Breast epithelium (tissue), 4 donors: ENCODE measurements around the gene SLC6A7. TPM values are rescaled to one million over a fixed set of nuclear protein-coding genes. Genes with fewer than 3 reads are reported as not detected.

Experiments
- DNase-seq, 2 donors: peaks; one replicate each; pipeline ENCODE4 v3.0.0-alpha.2; 2019; ENCODE audit warnings: low spot score in 2 of 2
- H3K27ac ChIP-seq, 2 donors: fragments of 200-600 bp; sonication (generic) in 1 of 2; one replicate each; pipeline ENCODE4 v1.5.1; 2016 to 2019; ENCODE audit warnings: mild to moderate bottlenecking in 1 of 2
- H3K27me3 ChIP-seq, 2 donors: fragments of 200-600 bp; sonication (generic) in 1 of 2; one replicate each; pipeline versions ENCODE4 v1.5.1 to v1.6.0; 2017 to 2019; ENCODE audit warnings: control low read depth in 1 of 2, mild to moderate bottlenecking in 1 of 2
- H3K36me3 ChIP-seq: fragments of 200-600 bp; one replicate; pipeline ENCODE4 v1.5.1; 2019
- H3K4me1 ChIP-seq, 2 donors: fragments of 200-600 bp; sonication (generic); one replicate each; pipeline ENCODE4 v1.5.1; 2016 to 2019; ENCODE audit warnings: control low read depth in 1 of 2
- H3K4me3 ChIP-seq, 3 donors: fragments of 200-600 bp; sonication (generic); 1 replicate in 2 of 3; 2 replicates in 1 of 3; pipeline ENCODE4 v1.5.1; 2016 to 2019; ENCODE audit warnings: mild to moderate bottlenecking in 3 of 3, moderate library complexity in 2 of 3
- H3K9me3 ChIP-seq, 2 donors: fragments of 200-600 bp; sonication (generic) in 1 of 2; one replicate each; pipeline ENCODE4 v1.5.1; 2016 to 2019; ENCODE audit warnings: control low read depth in 1 of 2
- CTCF ChIP-seq, 3 donors: fragments of 450-650 bp; IDR thresholded peaks; one replicate each; pipeline ENCODE4 v1.5.1; 2016 to 2017; ENCODE audit warnings: antibody characterized with exemption in 3 of 3, mild to moderate bottlenecking in 3 of 3, moderate library complexity in 3 of 3
- POLR2A ChIP-seq: fragments of 450-650 bp; IDR thresholded peaks from one replicate; pipeline ENCODE4 v1.6.1; 2016; ENCODE audit warnings: antibody characterized with exemption, mild to moderate bottlenecking, moderate library complexity
- POLR2AphosphoS5 ChIP-seq, 3 donors: sonication (generic); formaldehyde crosslinking; IDR thresholded peaks; one replicate each; pipeline ENCODE4 v1.6.1; 2017; ENCODE audit warnings: antibody characterized with exemption in 3 of 3
- intact Hi-C: fragments of 100-400 bp; cut with DNase I; formaldehyde crosslinking; loops from one replicate; pipeline ENCODE4 v1.15.1; 2023; ENCODE audit warnings: low total_unique reads
- total RNA-seq, 3 donors: library from RNA; depleted of rRNA; stranded (reverse); fragments of >200 nt; gene quantifications; one replicate each; pipeline ENCODE4 v1.1.0, GENCODE V29; 2016

SLC6A7 gene
- total RNA-seq, 3 donors from 2014 or later = 0.15 to 0.16 TPM; not detected in 1

- no peak overlapping the region for H3K4me3 ChIP-seq
- no peaks in the 10 kb centered on the region for H3K27me3 ChIP-seq
- no peaks in the 10 kb centered on the region for H3K4me1 ChIP-seq
- TF ChIP-seq POLR2AphosphoS5 (IDR thresholded peaks at IDR 0.05) (no peak), CTCF (IDR thresholded peaks at IDR 0.05) (no peak), POLR2A (no peak)
- no peak for DNase-seq
- intact Hi-C loops = loop anchor here (5.0 kb wide), 1 partner anchor 448 kb away; no protein-coding TSS in a partner anchor
- H3K9me3 ChIP-seq = no peaks in the 10 kb centered on the region
- H3K27ac ChIP-seq = no peak overlapping the region
- no peaks in the 10 kb centered on the region for H3K36me3 ChIP-seq
Measured at GRCh38 chr5:150249744-150250143, 59.9 kb downstream of the SLC6A7 start.

- Histone ChIP-seq H3K36me3 (no peaks in the 10 kb centered on the region), H3K4me1 (no peaks in the 10 kb centered on the region), H3K27me3 (no peaks in the 10 kb centered on the region), H3K27ac (no peak overlapping the region), H3K4me3 (no peak overlapping the region), H3K9me3 (no peaks in the 10 kb centered on the region)
- no peak for DNase-seq
- intact Hi-C loops = loop anchor here (5.0 kb wide), 1 partner anchor 446 kb away; no protein-coding TSS in a partner anchor
- TF ChIP-seq POLR2A (no peak), CTCF (IDR thresholded peaks at IDR 0.05) (no peak), POLR2AphosphoS5 (IDR thresholded peaks at IDR 0.05) (no peak)
Measured at GRCh38 chr5:150251504-150251903, 61.6 kb downstream of the SLC6A7 start.

- Histone ChIP-seq H3K4me1 (no peaks in the 10 kb centered on the region), H3K9me3 (no peaks in the 10 kb centered on the region), H3K36me3 (no peaks in the 10 kb centered on the region), H3K27ac (no peak overlapping the region), H3K27me3 (no peaks in the 10 kb centered on the region), H3K4me3 (no peak overlapping the region)
- intact Hi-C loops = loop anchor here (5.0 kb wide), 1 partner anchor 445 kb away; no protein-coding TSS in a partner anchor
- TF ChIP-seq POLR2AphosphoS5 (IDR thresholded peaks at IDR 0.05) (no peak), POLR2A (no peak), CTCF (IDR thresholded peaks at IDR 0.05) (no peak)
- DNase-seq = no peak
Measured at GRCh38 chr5:150252489-150252888, 62.6 kb downstream of the SLC6A7 start.

GRCh38 chr5:150253416-150254208 is 63.8 kb downstream of the SLC6A7 start:
- TF ChIP-seq CTCF (IDR thresholded peaks at IDR 0.05) = no peak
- TF ChIP-seq POLR2A = no peak
- TF ChIP-seq POLR2AphosphoS5 (IDR thresholded peaks at IDR 0.05) = no peak
- Histone ChIP-seq H3K9me3 (no peaks in the 10 kb centered on the region), H3K27ac (no peak overlapping the region), H3K4me3 (no peak overlapping the region), H3K36me3 (no peaks in the 10 kb centered on the region), H3K27me3 (no peaks in the 10 kb centered on the region), H3K4me1 (no peaks in the 10 kb centered on the region)
- intact Hi-C loops = loop anchor here (5.0 kb wide), 1 partner anchor 444 kb away; no protein-coding TSS in a partner anchor
- DNase-seq = no peak

- intact Hi-C loops = loop anchor here (5.0 kb wide), 1 partner anchor 443 kb away; no protein-coding TSS in a partner anchor
- no peak for TF ChIP-seq POLR2A
- no peak for TF ChIP-seq CTCF (IDR thresholded peaks at IDR 0.05)
- TF ChIP-seq POLR2AphosphoS5 (IDR thresholded peaks at IDR 0.05) = no peak
Measured at GRCh38 chr5:150254363-150254762, 64.5 kb downstream of the SLC6A7 start.

More at GRCh38 chr5:150254363-150254762, 64.5 kb downstream of the SLC6A7 start:
- Histone ChIP-seq H3K4me3 (no peak overlapping the region), H3K27ac (no peak overlapping the region), H3K4me1 (no peaks in the 10 kb centered on the region), H3K36me3 (no peaks in the 10 kb centered on the region), H3K9me3 (no peaks in the 10 kb centered on the region), H3K27me3 (no peaks in the 10 kb centered on the region)
- DNase-seq = no peak
